ENCODE data around the gene SNAPIN. TPM values are rescaled to one million over a fixed set of nuclear protein-coding genes. Genes with fewer than 3 reads are reported as not detected.

Gene SNAPIN
- total RNA-seq, 2 donors from 2014 or later = 64.9 to 73.0 TPM

- Histone ChIP-seq H3K9me3 (no peaks in the 10 kb centered on the region), H3K27ac (no peak overlapping the region), H3K4me1 (replicated peaks) (no peaks in the 10 kb centered on the region), H3K27me3 (replicated peaks; ENCODE audit: insufficient read depth) (no peaks in the 10 kb centered on the region), H3K4me3 (no peak overlapping the region), H3K36me3 (no peaks in the 10 kb centered on the region)
- intact Hi-C loops (cut with DNase I) = no loop called here
- DNase-seq (ENCODE audit: low spot score) = no peak
- WGBS = 22% methylated on average over 7 of the region's 7 CpGs
- no peak for TF ChIP-seq POLR2AphosphoS5 (IDR thresholded peaks at IDR 0.05)
- TF ChIP-seq, protein P1, sequence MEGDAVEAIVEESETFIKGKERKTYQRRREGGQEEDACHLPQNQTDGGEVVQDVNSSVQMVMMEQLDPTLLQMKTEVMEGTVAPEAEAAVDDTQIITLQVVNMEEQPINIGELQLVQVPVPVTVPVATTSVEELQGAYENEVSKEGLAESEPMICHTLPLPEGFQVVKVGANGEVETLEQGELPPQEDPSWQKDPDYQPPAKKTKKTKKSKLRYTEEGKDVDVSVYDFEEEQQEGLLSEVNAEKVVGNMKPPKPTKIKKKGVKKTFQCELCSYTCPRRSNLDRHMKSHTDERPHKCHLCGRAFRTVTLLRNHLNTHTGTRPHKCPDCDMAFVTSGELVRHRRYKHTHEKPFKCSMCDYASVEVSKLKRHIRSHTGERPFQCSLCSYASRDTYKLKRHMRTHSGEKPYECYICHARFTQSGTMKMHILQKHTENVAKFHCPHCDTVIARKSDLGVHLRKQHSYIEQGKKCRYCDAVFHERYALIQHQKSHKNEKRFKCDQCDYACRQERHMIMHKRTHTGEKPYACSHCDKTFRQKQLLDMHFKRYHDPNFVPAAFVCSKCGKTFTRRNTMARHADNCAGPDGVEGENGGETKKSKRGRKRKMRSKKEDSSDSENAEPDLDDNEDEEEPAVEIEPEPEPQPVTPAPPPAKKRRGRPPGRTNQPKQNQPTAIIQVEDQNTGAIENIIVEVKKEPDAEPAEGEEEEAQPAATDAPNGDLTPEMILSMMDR (IDR thresholded peaks at IDR 0.05) = no peak
- TF ChIP-seq POLR2A (IDR thresholded peaks at IDR 0.05) = no peak
Measured at GRCh38 chr1:153711026-153711425, 52.5 kb downstream of the SNAPIN start.

Small RNAs within 50 kb of the gene (microRNA-seq; reads per million reads assigned to microRNA genes)
- not detected for gene MIR8083

Small RNAs within 50 kb of the gene (small RNA-seq; reads per million reads assigned to genes)
- 0 reads per million in 2 donors for gene MIR8083
- gene RN7SL372P = 0 reads per million in 2 donors

Other genes with a start within 250 kb of the SNAPIN start
- not detected for gene S100A7A, start 242.2 kb upstream of the SNAPIN start, total RNA-seq
- not detected for gene S100A7, start 198.1 kb upstream of the SNAPIN start, total RNA-seq
- 100 to 1,000 TPM; 184 to 279 TPM for gene S100A6, start 122.7 kb upstream of the SNAPIN start, total RNA-seq
- gene S100A5, start 117.8 kb upstream of the SNAPIN start, total RNA-seq = not detected
- gene S100A4, start 112.9 kb upstream of the SNAPIN start, total RNA-seq = 10 to 100 TPM; 56.3 to 71.3 TPM
- gene S100A3, start 109.4 kb upstream of the SNAPIN start, total RNA-seq = under 1 TPM in 1 of 2 donors, not detected in 1; 0.46 TPM
- gene S100A2, start 92.9 kb upstream of the SNAPIN start, total RNA-seq = 10 to 100 TPM; 14.1 to 22.6 TPM
- 100 to 1,000 TPM in 1 of 2 donors, 10 to 100 TPM in 1; 78.4 to 165 TPM for gene S100A16, start 45.6 kb upstream of the SNAPIN start, total RNA-seq
- 10 to 100 TPM; 13.5 to 25.0 TPM for gene S100A14, start 42.4 kb upstream of the SNAPIN start, total RNA-seq
- 10 to 100 TPM; 53.3 to 96.5 TPM for gene S100A13, start 31.2 kb upstream of the SNAPIN start, total RNA-seq
- 10 to 100 TPM in 1 of 2 donors, 1 to 10 TPM in 1; 9.1 to 10.7 TPM for gene S100A1, start 30.3 kb upstream of the SNAPIN start, total RNA-seq
- 10 to 100 TPM; 60.6 to 74.4 TPM for gene CHTOP, start 24.6 kb upstream of the SNAPIN start, total RNA-seq
- gene ILF2, start 12.3 kb downstream of the SNAPIN start, total RNA-seq = 100 to 1,000 TPM; 116 to 122 TPM
- gene NPR1, start 20.0 kb downstream of the SNAPIN start, total RNA-seq = 1 to 10 TPM; 2.9 to 6.0 TPM
- gene INTS3, start 69.3 kb downstream of the SNAPIN start, total RNA-seq = 10 to 100 TPM; 26.1 to 70.0 TPM
- gene SLC27A3, start 116.7 kb downstream of the SNAPIN start, total RNA-seq = 10 to 100 TPM; 27.4 to 30.9 TPM